A673 (cell line): ENCODE data around the gene ADAT3. TPM values are rescaled to one million over a fixed set of nuclear protein-coding genes. Genes with fewer than 3 reads are reported as not detected.
A peak's percentile ranks its signal among the peaks of the same experiment; 100 is the strongest.

ENCODE experiments used
- BruUV-seq: library from RNA; stranded (reverse); fragments of 400-500 nt; replicated peaks from 2 replicates; lab custom pipeline; 2021; lab: Mats Ljungman, UMichigan
- CTCF ChIA-PET: fragments of 300-600 bp; sonication (Branson Sonifier 250); formaldehyde crosslinking; loops from one replicate; lab custom pipeline; 2022; ENCODE audit warnings: antibody characterized with exemption; lab: Charles Lee
- POLR2A ChIA-PET: fragments of 300-600 bp; sonication (Branson Sonifier 250); formaldehyde crosslinking; loops from one replicate; lab custom pipeline; 2022; ENCODE audit warnings: antibody characterized with exemption; ENCODE audit not compliant: low non-redundant PET; lab: Charles Lee
- DNase-seq: peaks from one replicate; pipeline ENCODE4 v3.0.0-alpha.2; 2015; ENCODE audit warnings: low spot score
- H3K27ac ChIP-seq: fragments of 200-600 bp; sonication (generic); 2 replicates; pipeline ENCODE4 v1.5.1; 2016; ENCODE audit warnings: mixed run types, low read depth, mild to moderate bottlenecking, mixed read lengths, antibody characterized with exemption, low read length; ENCODE audit not compliant: poor library complexity, severe bottlenecking
- H3K27me3 ChIP-seq: fragments of 200-600 bp; sonication (generic); replicated peaks from 2 replicates; pipeline ENCODE4 v1.6.1; 2017; ENCODE audit warnings: mixed run types, low read depth, mild to moderate bottlenecking, mixed read lengths, antibody characterized with exemption, low read length; ENCODE audit not compliant: insufficient read depth, poor library complexity
- H3K36me3 ChIP-seq: fragments of 200-600 bp; sonication (generic); 2 replicates; pipeline ENCODE4 v1.6.1; 2016; ENCODE audit warnings: mixed run types, mild to moderate bottlenecking, mixed read lengths, antibody characterized with exemption, low read length; ENCODE audit not compliant: insufficient read depth, poor library complexity, severe bottlenecking
- H3K4me1 ChIP-seq: fragments of 200-600 bp; sonication (generic); 2 replicates; pipeline ENCODE4 v1.6.1; 2017; ENCODE audit warnings: mixed run types, mild to moderate bottlenecking, mixed read lengths, antibody characterized with exemption, low read length; ENCODE audit not compliant: insufficient read depth, poor library complexity, severe bottlenecking
- H3K4me3 ChIP-seq: fragments of 200-600 bp; sonication (generic); 2 replicates; pipeline ENCODE4 v1.5.1; 2016; ENCODE audit warnings: low read depth, mixed run types, mild to moderate bottlenecking, mixed read lengths, low read length; ENCODE audit not compliant: poor library complexity, severe bottlenecking
- H3K9me3 ChIP-seq: fragments of 200-600 bp; sonication (generic); 2 replicates; pipeline ENCODE4 v1.6.1; 2016; ENCODE audit warnings: mixed run types, low read depth, mild to moderate bottlenecking, mixed read lengths, antibody characterized with exemption, low read length; ENCODE audit not compliant: poor library complexity, severe bottlenecking
- EZH2 ChIP-seq: fragments of 200-600 bp; sonication (generic); IDR thresholded peaks from 2 replicates; pipeline ENCODE4 v1.6.1; 2017; ENCODE audit warnings: borderline replicate concordance, low read depth, mild to moderate bottlenecking, mixed read lengths, antibody characterized with exemption, low read length; ENCODE audit not compliant: poor library complexity, severe bottlenecking
- intact Hi-C: fragments of 100-400 bp; cut with micrococcal nuclease; formaldehyde crosslinking; loops from one replicate; pipeline ENCODE4 v1.10.0; 2022; ENCODE audit not compliant: unreplicated experiment
- total RNA-seq: library from RNA; stranded (reverse); gene quantifications from 2 replicates; pipeline ENCODE4 v1.2.3, GENCODE V29; 2021
- TF ChIP-seq, protein P1 (sequence below): fragments of 300-800, 200-600 bp; sonication (generic); conservative IDR thresholded peaks from 2 replicates; pipeline ENCODE4 v1.5.1; 2017; ENCODE audit warnings: low read depth, mild to moderate bottlenecking, antibody characterized with exemption, low read length, moderate library complexity, mixed read lengths

Gene ADAT3
- total RNA-seq, 1 experiment from 2014 or later = 18.0 TPM

DNA sequence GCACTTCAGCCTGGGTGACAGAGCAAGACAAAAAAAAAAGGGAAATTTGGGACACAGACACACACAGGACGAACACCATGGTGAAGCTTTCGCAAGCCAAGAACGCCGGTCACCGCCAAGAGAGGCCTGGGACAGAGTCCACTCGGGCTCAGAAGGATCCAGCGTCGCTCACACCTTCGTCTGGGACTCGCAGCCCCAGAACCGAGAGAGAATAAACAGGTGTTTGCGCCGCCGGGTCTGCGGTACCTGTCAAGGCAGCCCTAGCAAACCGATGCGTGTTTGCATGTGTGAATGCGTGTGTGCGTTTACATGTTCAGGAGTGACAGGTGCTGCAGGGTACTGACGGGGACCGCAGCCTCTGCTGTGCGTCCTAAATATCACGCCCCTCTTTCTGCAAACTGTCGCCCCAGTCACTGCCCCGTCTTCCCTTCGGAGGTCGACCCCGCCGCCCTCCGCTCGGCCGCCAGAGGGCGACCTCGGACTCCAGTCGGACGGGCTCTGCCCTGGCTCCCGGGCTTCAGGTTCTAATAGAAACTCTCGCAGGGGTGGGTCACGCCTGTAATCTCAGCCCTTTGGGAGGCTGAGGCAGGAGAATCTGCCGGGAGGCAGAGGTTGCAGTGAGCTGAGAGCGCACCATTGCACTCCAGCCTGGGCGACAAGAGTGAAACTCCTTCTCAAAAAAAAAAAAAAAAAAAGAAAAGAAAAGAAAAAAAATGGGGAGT, 24.0 kb downstream of the ADAT3 start:
- Histone ChIP-seq H3K4me1 (peaks cover 4% of the 10 kb centered on the region), H3K27ac (no peak overlapping the region), H3K4me3 (peak overlapping the region; percentile 36), H3K27me3 (no peaks in the 10 kb centered on the region), H3K9me3 (peaks cover 3% of the 10 kb centered on the region), H3K36me3 (peaks cover 7% of the 10 kb centered on the region)
- intact Hi-C loops = loop anchor here (2.0 kb wide), 1 partner anchor 140 kb away; no protein-coding TSS in a partner anchor
- no TSS peak for BruUV-seq
- POLR2A ChIA-PET = interaction anchor here (0.7 kb wide), 1 partner anchor 1840 kb away, joined by 5 read pairs; no protein-coding TSS in a partner anchor
- CTCF ChIA-PET = interaction anchor here (0.7 to 0.9 kb wide), 4 partner anchors 17 to 218 kb away, joined by 3 read pairs; no protein-coding TSS in a partner anchor
- peak; percentile 87 for DNase-seq
- no peak for TF ChIP-seq EZH2
- TF ChIP-seq, protein P1, sequence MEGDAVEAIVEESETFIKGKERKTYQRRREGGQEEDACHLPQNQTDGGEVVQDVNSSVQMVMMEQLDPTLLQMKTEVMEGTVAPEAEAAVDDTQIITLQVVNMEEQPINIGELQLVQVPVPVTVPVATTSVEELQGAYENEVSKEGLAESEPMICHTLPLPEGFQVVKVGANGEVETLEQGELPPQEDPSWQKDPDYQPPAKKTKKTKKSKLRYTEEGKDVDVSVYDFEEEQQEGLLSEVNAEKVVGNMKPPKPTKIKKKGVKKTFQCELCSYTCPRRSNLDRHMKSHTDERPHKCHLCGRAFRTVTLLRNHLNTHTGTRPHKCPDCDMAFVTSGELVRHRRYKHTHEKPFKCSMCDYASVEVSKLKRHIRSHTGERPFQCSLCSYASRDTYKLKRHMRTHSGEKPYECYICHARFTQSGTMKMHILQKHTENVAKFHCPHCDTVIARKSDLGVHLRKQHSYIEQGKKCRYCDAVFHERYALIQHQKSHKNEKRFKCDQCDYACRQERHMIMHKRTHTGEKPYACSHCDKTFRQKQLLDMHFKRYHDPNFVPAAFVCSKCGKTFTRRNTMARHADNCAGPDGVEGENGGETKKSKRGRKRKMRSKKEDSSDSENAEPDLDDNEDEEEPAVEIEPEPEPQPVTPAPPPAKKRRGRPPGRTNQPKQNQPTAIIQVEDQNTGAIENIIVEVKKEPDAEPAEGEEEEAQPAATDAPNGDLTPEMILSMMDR = peak; percentile 87

DNA sequence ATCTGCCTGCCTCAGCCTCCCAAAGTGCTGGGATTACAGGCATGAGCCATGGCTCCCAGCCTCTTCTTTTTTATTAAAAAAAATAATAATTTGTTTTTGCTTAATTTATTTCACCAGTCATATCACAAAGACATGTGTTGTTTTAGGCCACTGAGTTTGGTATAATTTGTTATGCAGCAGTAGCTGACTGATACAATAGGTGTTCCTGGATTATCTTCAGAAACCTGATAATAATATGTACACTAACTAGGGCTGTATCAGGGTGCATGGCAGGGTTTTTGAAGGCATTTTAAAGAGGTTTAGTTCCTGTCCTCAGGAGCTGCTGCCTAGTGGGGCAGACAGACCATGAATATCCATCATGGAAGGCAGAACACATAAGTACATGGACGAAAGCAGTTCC, 26.2 kb downstream of the ADAT3 start:
- intact Hi-C loops = no loop called here
- no TSS peak for BruUV-seq
- ChIA-PET POLR2A (interaction anchor here (0.6 kb wide), 1 partner anchor 218 kb away, joined by 6 read pairs; no protein-coding TSS in a partner anchor), CTCF (no interaction called here)
- TF ChIP-seq, protein P1 = no peak
- TF ChIP-seq EZH2 = no peak
- Histone ChIP-seq H3K27ac (no peak overlapping the region), H3K9me3 (peaks cover 3% of the 10 kb centered on the region), H3K4me1 (peaks cover 4% of the 10 kb centered on the region), H3K36me3 (no peaks in the 10 kb centered on the region), H3K27me3 (no peaks in the 10 kb centered on the region), H3K4me3 (no peak overlapping the region)
- no peak for DNase-seq

DNA sequence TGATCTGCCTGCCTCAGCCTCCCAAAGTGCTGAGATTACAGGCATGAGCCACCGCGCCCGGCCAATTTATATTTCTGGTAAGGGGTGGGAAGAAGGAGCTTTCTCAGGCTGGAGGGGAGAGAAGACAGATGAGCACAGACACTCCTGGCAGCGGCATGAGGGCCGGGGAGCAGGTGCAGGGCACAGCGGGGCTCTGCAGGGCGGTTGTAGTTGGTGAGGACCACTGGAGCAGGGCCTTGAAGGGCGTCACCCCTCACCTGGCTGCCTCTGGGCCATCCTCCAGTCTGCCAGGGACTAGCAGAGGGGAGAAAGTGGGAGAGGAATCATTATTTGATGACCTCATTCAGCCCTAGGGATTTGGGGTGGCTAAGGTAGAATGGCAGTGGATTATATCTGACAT, 27.2 kb downstream of the ADAT3 start:
- BruUV-seq = no TSS peak
- no peaks in the 10 kb centered on the region for H3K36me3 ChIP-seq
- H3K9me3 ChIP-seq = peaks cover 3% of the 10 kb centered on the region
- TF ChIP-seq, protein P1 = no peak
- TF ChIP-seq EZH2 = no peak
- no peak for DNase-seq
- POLR2A ChIA-PET = no interaction called here
- CTCF ChIA-PET = interaction anchor here (0.6 kb wide), 1 partner anchor 51 kb away, joined by 3 read pairs; no protein-coding TSS in a partner anchor
- no peaks in the 10 kb centered on the region for H3K27me3 ChIP-seq
- no peak overlapping the region for H3K4me3 ChIP-seq
- peaks cover 4% of the 10 kb centered on the region for H3K4me1 ChIP-seq
- H3K27ac ChIP-seq = no peak overlapping the region
- intact Hi-C loops = no loop called here
